Measurements from ENCODE around the gene TOP3A. TPM values are rescaled to one million over a fixed set of nuclear protein-coding genes. Genes with fewer than 3 reads are reported as not detected.

Gene TOP3A
- total RNA-seq, 1 donor from 2014 or later: 21.9 TPM

DNA sequence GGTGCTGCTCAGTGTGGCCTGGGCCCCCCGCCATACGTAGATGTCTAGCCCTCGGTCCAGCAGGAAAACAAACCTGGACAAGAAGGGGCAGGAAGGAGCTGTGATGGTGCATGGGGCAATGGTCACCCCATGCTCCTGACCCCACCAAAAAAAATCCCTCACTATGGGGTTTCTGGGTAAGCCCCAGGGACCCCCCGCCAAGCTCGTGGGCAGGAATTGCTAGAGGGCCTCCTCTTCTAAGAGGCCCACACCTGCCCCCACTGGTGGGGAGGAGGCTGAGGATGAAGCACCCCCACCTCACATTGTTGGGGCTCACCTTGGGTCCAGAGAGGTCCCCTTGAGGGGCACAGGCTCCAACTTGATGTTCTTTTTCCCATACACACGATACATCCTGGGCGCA is 66.0 kb downstream of the TOP3A start:
- no peak overlapping the region for H3K9ac ChIP-seq (ENCODE audit: low read depth in 1 of 3, low read length in 3 of 3)
- H3K27me3 ChIP-seq (ENCODE audit: control insufficient read depth in 3 of 3, insufficient read depth in 3 of 3, low read length in 3 of 3): no peaks in the 10 kb centered on the region
- H3K9me3 ChIP-seq (ENCODE audit: control insufficient read depth in 3 of 3, low read length in 3 of 3): no peaks in the 10 kb centered on the region
- peaks cover 19 to 21% (median 21%) of the 10 kb centered on the region in 3 donors for H3K4me1 ChIP-seq (ENCODE audit: control insufficient read depth in 3 of 3, insufficient read depth in 3 of 3, low read length in 3 of 3)
- H3K36me3 ChIP-seq (ENCODE audit: control insufficient read depth in 3 of 3, insufficient read depth in 3 of 3, low read length in 3 of 3): peaks cover 82 to 87% (median 84%) of the 10 kb centered on the region in 3 donors
- peak overlapping the region; percentile 36 for H3K27ac ChIP-seq (ENCODE audit: low read depth, low read length)
- H3K4me3 ChIP-seq (ENCODE audit: low read length in 3 of 3): no peak overlapping the region

DNA sequence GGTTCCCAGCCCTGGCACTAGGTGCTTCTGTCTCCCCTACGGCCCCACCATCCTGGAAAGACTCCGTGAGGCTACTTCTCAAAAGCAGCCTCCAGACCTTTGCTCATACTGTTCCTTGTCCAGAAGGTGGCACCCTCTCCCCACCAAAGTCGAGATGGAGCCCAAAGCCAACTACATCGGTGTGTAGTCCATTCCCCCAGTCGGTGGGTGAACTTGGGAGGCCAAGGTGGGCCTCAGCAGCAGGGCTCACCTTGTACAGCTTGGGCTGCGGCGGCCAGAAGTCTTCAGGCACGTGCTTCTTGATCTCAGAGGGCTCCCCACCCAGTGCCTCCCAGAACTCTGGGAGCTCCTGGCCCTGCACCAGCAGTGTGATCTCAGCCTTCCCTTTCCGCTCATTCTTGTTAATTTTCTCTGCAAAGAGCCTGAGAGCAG is 66.5 kb downstream of the TOP3A start:
- peaks cover 81 to 87% (median 84%) of the 10 kb centered on the region in 3 donors for H3K36me3 ChIP-seq (ENCODE audit: control insufficient read depth in 3 of 3, insufficient read depth in 3 of 3, low read length in 3 of 3)

DNA sequence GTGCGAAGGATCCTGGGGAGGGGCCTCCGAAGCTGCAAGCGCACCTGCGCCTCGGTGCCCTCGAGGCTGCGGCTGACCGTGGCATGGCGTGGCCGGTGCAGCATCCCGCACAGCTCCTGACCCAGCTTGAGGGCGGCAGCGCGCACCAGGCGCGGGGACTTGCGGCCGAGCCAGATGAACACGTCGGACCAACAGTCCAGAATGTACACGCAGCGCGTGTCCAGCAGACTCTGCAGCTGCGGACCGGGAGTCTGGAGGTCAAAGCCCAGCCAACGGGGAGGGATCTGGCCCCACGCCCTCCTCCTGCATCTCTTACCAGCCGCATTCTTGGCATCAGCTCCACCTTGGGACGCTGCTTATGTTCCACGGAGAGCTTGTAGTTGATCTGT is 67.2 kb downstream of the TOP3A start:
- Histone ChIP-seq H3K27ac (ENCODE audit: low read depth, low read length) (peak overlapping the region; percentile 36), H3K36me3 (ENCODE audit: control insufficient read depth in 3 of 3, insufficient read depth in 3 of 3, low read length in 3 of 3) (peaks cover 76 to 83% (median 78%) of the 10 kb centered on the region in 3 donors), H3K4me3 (ENCODE audit: low read length in 3 of 3) (no peak overlapping the region), H3K9ac (ENCODE audit: low read depth in 1 of 3, low read length in 3 of 3) (peak overlapping the region in 1 of 3 donors; percentile 45), H3K4me1 (ENCODE audit: control insufficient read depth in 3 of 3, insufficient read depth in 3 of 3, low read length in 3 of 3) (peaks cover 16 to 19% (median 19%) of the 10 kb centered on the region in 3 donors), H3K9me3 (ENCODE audit: control insufficient read depth in 3 of 3, low read length in 3 of 3) (no peaks in the 10 kb centered on the region), H3K27me3 (ENCODE audit: control insufficient read depth in 3 of 3, insufficient read depth in 3 of 3, low read length in 3 of 3) (no peaks in the 10 kb centered on the region)

More for the DNA sequence above, 66.5 kb downstream of the TOP3A start:
- H3K4me3 ChIP-seq (ENCODE audit: low read length in 3 of 3): peak overlapping the region in 1 of 3 donors; percentile 22
- H3K4me1 ChIP-seq (ENCODE audit: control insufficient read depth in 3 of 3, insufficient read depth in 3 of 3, low read length in 3 of 3): peaks cover 19 to 20% (median 19%) of the 10 kb centered on the region in 3 donors
- H3K9ac ChIP-seq (ENCODE audit: low read depth in 1 of 3, low read length in 3 of 3): peak overlapping the region in 1 of 3 donors; percentile 45
- H3K27ac ChIP-seq (ENCODE audit: low read depth, low read length): peak overlapping the region; percentile 36
- no peaks in the 10 kb centered on the region for H3K9me3 ChIP-seq (ENCODE audit: control insufficient read depth in 3 of 3, low read length in 3 of 3)
- no peaks in the 10 kb centered on the region for H3K27me3 ChIP-seq (ENCODE audit: control insufficient read depth in 3 of 3, insufficient read depth in 3 of 3, low read length in 3 of 3)

DNA sequence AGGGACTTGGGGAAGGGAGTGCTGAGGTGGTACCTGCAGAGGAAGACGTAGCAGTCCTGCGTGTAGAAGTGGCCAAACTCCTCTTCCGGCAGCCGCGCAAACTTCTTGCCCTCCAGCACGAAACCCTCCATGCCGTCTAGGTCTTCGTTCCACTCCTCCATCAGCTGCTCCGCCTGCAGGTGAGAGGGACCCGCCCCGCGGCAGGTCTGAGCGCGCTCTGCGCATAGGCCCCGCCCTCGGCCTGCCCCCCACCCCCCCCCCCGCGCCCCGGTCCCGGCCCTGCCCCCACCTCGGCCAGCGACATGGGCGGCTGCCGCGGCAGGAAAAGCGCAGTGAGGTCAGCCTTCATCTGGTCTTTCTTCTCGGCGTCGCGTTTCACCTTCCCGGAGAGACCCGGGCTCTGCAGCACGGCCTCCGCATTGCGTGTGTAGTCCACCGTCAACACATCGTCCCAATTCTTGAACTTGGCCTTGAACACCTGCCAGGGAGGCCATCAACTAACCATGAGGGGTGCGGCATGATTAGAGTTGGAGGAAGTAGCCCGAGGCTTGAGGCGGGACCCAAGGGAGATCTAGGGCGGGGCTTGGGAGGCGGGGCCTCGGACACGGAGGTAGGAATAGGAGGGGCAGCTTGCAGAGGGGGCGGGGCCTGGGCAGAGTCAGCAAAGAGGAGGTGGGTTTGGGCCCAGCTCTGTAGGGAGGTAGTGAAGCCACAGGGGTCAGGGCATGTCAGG is 67.7 kb downstream of the TOP3A start:
- Histone ChIP-seq H3K4me1 (ENCODE audit: control insufficient read depth in 3 of 3, insufficient read depth in 3 of 3, low read length in 3 of 3) (peaks cover 16 to 19% (median 19%) of the 10 kb centered on the region in 3 donors), H3K27ac (ENCODE audit: low read depth, low read length) (peak overlapping the region; percentile 36), H3K27me3 (ENCODE audit: control insufficient read depth in 3 of 3, insufficient read depth in 3 of 3, low read length in 3 of 3) (no peaks in the 10 kb centered on the region), H3K9ac (ENCODE audit: low read depth in 1 of 3, low read length in 3 of 3) (peak overlapping the region in 1 of 3 donors; percentile 45), H3K9me3 (ENCODE audit: control insufficient read depth in 3 of 3, low read length in 3 of 3) (no peaks in the 10 kb centered on the region), H3K36me3 (ENCODE audit: control insufficient read depth in 3 of 3, insufficient read depth in 3 of 3, low read length in 3 of 3) (peaks cover 73 to 81% (median 73%) of the 10 kb centered on the region in 3 donors), H3K4me3 (ENCODE audit: low read length in 3 of 3) (no peak overlapping the region)

DNA sequence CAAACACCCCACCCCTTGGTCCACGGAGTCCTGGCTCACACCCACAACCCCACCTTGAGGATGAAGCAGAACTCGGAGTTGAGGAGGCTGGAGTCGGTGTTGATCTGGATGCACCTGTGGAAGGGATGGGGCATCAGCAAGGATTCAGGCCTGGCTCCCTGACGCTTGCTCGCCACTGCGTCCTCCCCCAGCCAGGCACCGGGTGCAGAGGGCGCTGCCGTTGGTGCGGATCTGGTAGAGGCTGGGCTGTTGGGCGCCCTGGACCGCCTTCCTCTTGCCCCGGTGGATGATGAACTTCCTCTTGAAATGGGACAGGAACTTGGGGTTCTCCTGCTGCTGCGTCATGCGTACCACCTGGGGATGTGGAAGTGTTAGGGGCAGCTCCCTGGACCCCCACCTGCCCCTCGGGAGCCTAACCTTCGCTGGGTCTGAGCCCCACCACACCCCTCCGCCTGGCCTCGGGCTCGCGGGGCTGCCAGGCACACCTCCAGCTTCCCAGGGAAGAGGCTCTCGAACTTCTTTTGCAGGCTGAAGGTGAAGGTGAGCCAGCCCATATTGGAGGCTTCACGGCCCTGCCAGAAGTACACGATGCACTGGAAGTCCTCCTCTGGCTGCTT is 68.6 kb downstream of the TOP3A start:
- H3K9ac ChIP-seq (ENCODE audit: low read depth in 1 of 3, low read length in 3 of 3): no peak overlapping the region
- peaks cover 67 to 77% (median 71%) of the 10 kb centered on the region in 3 donors for H3K36me3 ChIP-seq (ENCODE audit: control insufficient read depth in 3 of 3, insufficient read depth in 3 of 3, low read length in 3 of 3)
- peaks cover 16 to 19% (median 19%) of the 10 kb centered on the region in 3 donors for H3K4me1 ChIP-seq (ENCODE audit: control insufficient read depth in 3 of 3, insufficient read depth in 3 of 3, low read length in 3 of 3)
- no peak overlapping the region for H3K4me3 ChIP-seq (ENCODE audit: low read length in 3 of 3)
- no peaks in the 10 kb centered on the region for H3K27me3 ChIP-seq (ENCODE audit: control insufficient read depth in 3 of 3, insufficient read depth in 3 of 3, low read length in 3 of 3)
- H3K27ac ChIP-seq (ENCODE audit: low read depth, low read length): no peak overlapping the region
- H3K9me3 ChIP-seq (ENCODE audit: control insufficient read depth in 3 of 3, low read length in 3 of 3): no peaks in the 10 kb centered on the region

DNA sequence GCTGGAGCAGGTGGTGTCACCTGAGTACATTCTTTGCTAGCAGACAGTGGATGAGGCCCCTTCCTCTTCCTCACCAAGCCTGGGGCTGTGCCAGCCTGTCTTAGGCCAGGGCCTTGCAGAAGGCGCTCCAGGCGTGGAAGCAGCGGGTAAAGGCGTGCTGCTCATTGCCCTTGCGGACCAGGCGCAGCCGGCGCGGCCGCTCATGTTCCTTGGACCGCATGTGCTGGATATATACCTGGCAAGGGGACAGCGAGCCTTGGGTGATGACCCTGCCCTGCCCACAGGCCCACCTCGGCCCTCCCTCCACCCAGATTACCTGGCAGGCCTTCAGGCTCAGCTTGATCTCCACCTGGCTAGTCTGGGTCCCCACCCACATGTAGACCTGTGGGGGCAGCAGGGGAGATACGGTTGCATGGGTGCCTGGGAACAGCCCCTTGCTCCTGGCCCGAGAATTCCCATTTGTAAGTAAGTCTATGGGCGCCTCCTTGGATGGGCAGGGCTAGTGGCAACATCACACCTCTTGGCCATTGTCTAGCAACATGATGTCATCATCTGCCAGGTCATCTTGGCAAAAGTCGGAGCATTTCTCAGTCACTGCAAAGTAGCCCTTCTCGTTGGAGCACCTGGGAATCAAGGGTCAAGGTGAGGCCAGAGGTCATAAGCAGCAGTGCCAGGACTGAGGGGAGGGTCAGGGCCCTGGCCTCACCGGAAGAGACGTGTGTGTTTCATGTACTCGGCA is 69.6 kb downstream of the TOP3A start:
- Histone ChIP-seq H3K4me3 (ENCODE audit: low read length in 3 of 3) (no peak overlapping the region), H3K9me3 (ENCODE audit: control insufficient read depth in 3 of 3, low read length in 3 of 3) (no peaks in the 10 kb centered on the region), H3K36me3 (ENCODE audit: control insufficient read depth in 3 of 3, insufficient read depth in 3 of 3, low read length in 3 of 3) (peaks cover 57 to 68% (median 61%) of the 10 kb centered on the region in 3 donors), H3K9ac (ENCODE audit: low read depth in 1 of 3, low read length in 3 of 3) (no peak overlapping the region), H3K27ac (ENCODE audit: low read depth, low read length) (no peak overlapping the region), H3K4me1 (ENCODE audit: control insufficient read depth in 3 of 3, insufficient read depth in 3 of 3, low read length in 3 of 3) (peaks cover 16 to 19% (median 19%) of the 10 kb centered on the region in 3 donors), H3K27me3 (ENCODE audit: control insufficient read depth in 3 of 3, insufficient read depth in 3 of 3, low read length in 3 of 3) (no peaks in the 10 kb centered on the region)

DNA sequence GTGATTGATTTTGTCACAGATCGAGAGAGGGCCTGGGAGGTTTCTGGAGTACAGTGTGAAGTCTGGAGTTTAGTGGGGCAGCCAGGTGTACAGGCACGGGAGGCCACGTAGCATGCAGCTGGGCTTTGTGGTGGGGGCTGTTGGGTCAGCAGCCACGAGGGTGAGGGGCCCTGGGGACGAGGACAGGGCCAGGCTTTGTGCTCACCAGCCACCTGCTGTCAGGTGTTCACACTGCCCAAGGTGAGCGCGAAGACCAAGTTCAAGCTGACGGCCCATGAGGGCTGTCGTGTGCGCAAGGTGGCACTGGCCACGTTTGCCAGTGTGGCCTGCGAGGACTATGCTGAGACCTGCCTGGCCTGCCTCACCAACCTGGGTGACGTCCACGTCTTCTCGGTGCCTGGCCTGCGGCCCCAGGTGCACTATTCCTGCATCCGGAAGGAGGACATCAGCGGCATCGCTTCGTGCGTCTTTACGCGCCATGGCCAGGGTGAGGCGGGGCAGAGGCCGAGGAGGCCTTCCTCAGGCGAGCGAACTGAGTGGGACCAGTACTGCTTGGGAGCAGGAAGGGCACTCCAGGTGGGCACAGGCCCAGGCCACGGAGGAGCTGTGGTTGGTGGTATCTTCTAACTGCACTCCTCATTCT is 73.4 kb downstream of the TOP3A start:
- peaks cover 40 to 54% (median 46%) of the 10 kb centered on the region in 3 donors for H3K36me3 ChIP-seq (ENCODE audit: control insufficient read depth in 3 of 3, insufficient read depth in 3 of 3, low read length in 3 of 3)
- H3K9ac ChIP-seq (ENCODE audit: low read depth in 1 of 3, low read length in 3 of 3): no peak overlapping the region
- no peaks in the 10 kb centered on the region for H3K4me1 ChIP-seq (ENCODE audit: control insufficient read depth in 3 of 3, insufficient read depth in 3 of 3, low read length in 3 of 3)
- no peaks in the 10 kb centered on the region for H3K9me3 ChIP-seq (ENCODE audit: control insufficient read depth in 3 of 3, low read length in 3 of 3)
- no peak overlapping the region for H3K27ac ChIP-seq (ENCODE audit: low read depth, low read length)
- H3K4me3 ChIP-seq (ENCODE audit: low read length in 3 of 3): no peak overlapping the region
- H3K27me3 ChIP-seq (ENCODE audit: control insufficient read depth in 3 of 3, insufficient read depth in 3 of 3, low read length in 3 of 3): no peaks in the 10 kb centered on the region

DNA sequence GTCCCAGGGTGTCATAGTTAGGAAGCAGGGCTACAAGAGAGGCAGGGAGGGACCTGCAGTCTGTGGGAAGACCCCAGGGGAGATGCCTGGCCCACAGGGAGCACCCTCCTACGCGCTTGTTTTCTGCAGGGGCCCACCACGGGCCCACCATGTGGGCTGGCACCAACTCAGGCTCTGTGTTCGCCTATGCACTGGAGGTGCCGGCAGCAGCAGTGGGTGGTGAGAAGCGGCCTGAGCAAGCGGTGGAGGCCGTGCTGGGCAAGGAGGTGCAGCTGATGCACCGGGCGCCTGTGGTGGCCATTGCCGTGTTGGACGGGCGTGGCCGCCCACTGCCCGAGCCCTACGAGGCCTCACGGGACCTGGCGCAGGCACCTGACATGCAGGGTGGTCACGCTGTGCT is 74.3 kb downstream of the TOP3A start:
- no peak overlapping the region for H3K9ac ChIP-seq (ENCODE audit: low read depth in 1 of 3, low read length in 3 of 3)
- H3K4me3 ChIP-seq (ENCODE audit: low read length in 3 of 3): no peak overlapping the region
- H3K9me3 ChIP-seq (ENCODE audit: control insufficient read depth in 3 of 3, low read length in 3 of 3): no peaks in the 10 kb centered on the region
- no peak overlapping the region for H3K27ac ChIP-seq (ENCODE audit: low read depth, low read length)
- H3K4me1 ChIP-seq (ENCODE audit: control insufficient read depth in 3 of 3, insufficient read depth in 3 of 3, low read length in 3 of 3): no peaks in the 10 kb centered on the region
- peaks cover 37 to 46% (median 37%) of the 10 kb centered on the region in 3 donors for H3K36me3 ChIP-seq (ENCODE audit: control insufficient read depth in 3 of 3, insufficient read depth in 3 of 3, low read length in 3 of 3)
- H3K27me3 ChIP-seq (ENCODE audit: control insufficient read depth in 3 of 3, insufficient read depth in 3 of 3, low read length in 3 of 3): no peaks in the 10 kb centered on the region

DNA sequence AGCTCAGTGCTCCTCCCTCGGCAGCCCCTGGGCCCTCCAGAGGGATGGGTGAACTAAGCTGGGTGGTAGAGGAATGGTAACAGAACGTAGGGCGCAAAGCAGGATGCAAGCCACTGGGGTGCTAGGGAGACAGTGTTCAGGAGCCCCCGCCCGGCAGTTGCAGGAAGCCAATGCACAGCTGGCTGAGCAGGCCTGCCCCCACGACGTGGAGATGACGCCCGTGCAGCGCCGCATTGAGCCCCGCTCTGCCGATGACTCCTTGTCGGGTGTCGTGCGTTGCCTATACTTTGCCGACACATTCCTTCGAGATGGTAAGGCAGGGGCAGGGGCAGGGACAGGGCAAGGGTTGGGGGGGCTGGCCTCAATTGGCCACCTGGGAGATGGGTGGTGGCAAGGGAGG is 76.5 kb downstream of the TOP3A start:
- peaks cover 40 to 46% (median 45%) of the 10 kb centered on the region in 3 donors for H3K36me3 ChIP-seq (ENCODE audit: control insufficient read depth in 3 of 3, insufficient read depth in 3 of 3, low read length in 3 of 3)
- no peak overlapping the region for H3K27ac ChIP-seq (ENCODE audit: low read depth, low read length)
- H3K9ac ChIP-seq (ENCODE audit: low read depth in 1 of 3, low read length in 3 of 3): no peak overlapping the region
- no peak overlapping the region for H3K4me3 ChIP-seq (ENCODE audit: low read length in 3 of 3)
- H3K27me3 ChIP-seq (ENCODE audit: control insufficient read depth in 3 of 3, insufficient read depth in 3 of 3, low read length in 3 of 3): no peaks in the 10 kb centered on the region
- no peaks in the 10 kb centered on the region for H3K9me3 ChIP-seq (ENCODE audit: control insufficient read depth in 3 of 3, low read length in 3 of 3)
- no peaks in the 10 kb centered on the region for H3K4me1 ChIP-seq (ENCODE audit: control insufficient read depth in 3 of 3, insufficient read depth in 3 of 3, low read length in 3 of 3)

All from skeletal muscle tissue (tissue), 4 donors.